Nucleus accumbens (tissue), 56 donors: ENCODE results near the gene DYNC2H1.
"Not testable (repeated sequence)": the region's sequence is repeated elsewhere in the genome, so short reads cannot be mapped to it uniquely, and the experiment has no call there.

Experiments
- DNase-seq, 56 donors: peaks; one replicate each; lab custom pipeline; 2025; lab: John Stamatoyannopoulos, UW

The DYNC2H1 gene

GRCh38 chr11:103111400-103111799 lies 2.2 kb downstream of the DYNC2H1 start:
- DNase-seq = no peak

- no peak for DNase-seq
These were observed 3.1 kb downstream of the DYNC2H1 start for GRCh38 chr11:103112364-103112763.

GRCh38 chr11:103114836-103115235 lies 5.6 kb downstream of the DYNC2H1 start:
- DNase-seq = no peak

- DNase-seq = no peak
These were observed 16.2 kb downstream of the DYNC2H1 start for GRCh38 chr11:103125462-103125861.

- not testable (repeated sequence) for DNase-seq
These were observed 32.8 kb downstream of the DYNC2H1 start for GRCh38 chr11:103141986-103142385.

GRCh38 chr11:103147627-103148026 lies 38.4 kb downstream of the DYNC2H1 start:
- no peak for DNase-seq

- DNase-seq = no peak
These were observed 48.3 kb downstream of the DYNC2H1 start for GRCh38 chr11:103157542-103157941.

GRCh38 chr11:103164093-103164796 lies 55.0 kb downstream of the DYNC2H1 start:
- DNase-seq = no peak

- DNase-seq = no peak
These were observed 57.9 kb downstream of the DYNC2H1 start for GRCh38 chr11:103167166-103167565.

GRCh38 chr11:103170865-103171264 lies 61.6 kb downstream of the DYNC2H1 start:
- no peak for DNase-seq

GRCh38 chr11:103175461-103176129 lies 66.4 kb downstream of the DYNC2H1 start:
- DNase-seq = no peak

- DNase-seq = no peak
These were observed 74.9 kb downstream of the DYNC2H1 start for GRCh38 chr11:103183981-103184611.

- DNase-seq = no peak
These were observed 92.9 kb downstream of the DYNC2H1 start for GRCh38 chr11:103202048-103202651.

- no peak for DNase-seq
These were observed 101.3 kb downstream of the DYNC2H1 start for GRCh38 chr11:103210543-103210942.

GRCh38 chr11:103215812-103216211 lies 106.6 kb downstream of the DYNC2H1 start:
- DNase-seq = no peak

- DNase-seq = no peak
These were observed 110.9 kb downstream of the DYNC2H1 start for GRCh38 chr11:103220133-103220532.

GRCh38 chr11:103222806-103223205 lies 113.6 kb downstream of the DYNC2H1 start:
- DNase-seq = no peak

GRCh38 chr11:103228807-103229206 lies 119.6 kb downstream of the DYNC2H1 start:
- no peak for DNase-seq

- no peak for DNase-seq
These were observed 125.7 kb downstream of the DYNC2H1 start for GRCh38 chr11:103234974-103235373.

GRCh38 chr11:103241574-103241973 lies 132.3 kb downstream of the DYNC2H1 start:
- no peak for DNase-seq

GRCh38 chr11:103254123-103254522 lies 144.9 kb downstream of the DYNC2H1 start:
- DNase-seq = no peak
